SW480 (cell line): Measurements from ENCODE around the gene SLC25A21.
A peak's percentile ranks its signal among the peaks of the same experiment; 100 is the strongest.
"Not testable (repeated sequence)": the region's sequence is repeated elsewhere in the genome, so short reads cannot be mapped to it uniquely, and the experiment has no call there.

Experiments used
- DNase-seq: peaks from one replicate; pipeline ENCODE4 v3.0.0-alpha.2; 2016; ENCODE audit warnings: low spot score

SLC25A21 gene

GRCh38 chr14:36942522-36943245, 229.7 kb downstream of the SLC25A21 start:
- peak; percentile 3 for DNase-seq

GRCh38 chr14:36941783-36942521, 230.5 kb downstream of the SLC25A21 start:
- DNase-seq, result peak; percentile 59

- DNase-seq, result no peak
These were observed 231.9 kb downstream of the SLC25A21 start for GRCh38 chr14:36940476-36940875.

- DNase-seq, result no peak
These were observed 233.1 kb downstream of the SLC25A21 start for GRCh38 chr14:36939265-36939664.

GRCh38 chr14:36938678-36939077, 233.7 kb downstream of the SLC25A21 start:
- DNase-seq, result no peak

- DNase-seq, result no peak
These were observed 236.3 kb downstream of the SLC25A21 start for GRCh38 chr14:36935976-36936678.

GRCh38 chr14:36934304-36934703, 238.1 kb downstream of the SLC25A21 start:
- no peak for DNase-seq

- no peak for DNase-seq
These were observed 240.6 kb downstream of the SLC25A21 start for GRCh38 chr14:36931791-36932190.

- DNase-seq, result no peak
These were observed 244.0 kb downstream of the SLC25A21 start for GRCh38 chr14:36928432-36928831.

- DNase-seq, result no peak
These were observed 247.3 kb downstream of the SLC25A21 start for GRCh38 chr14:36925094-36925493.

GRCh38 chr14:36916668-36917067, 255.7 kb downstream of the SLC25A21 start:
- DNase-seq, result no peak

GRCh38 chr14:36915081-36915480, 257.3 kb downstream of the SLC25A21 start:
- DNase-seq, result no peak

GRCh38 chr14:36910578-36910977, 261.8 kb downstream of the SLC25A21 start:
- no peak for DNase-seq

- no peak for DNase-seq
These were observed 267.0 kb downstream of the SLC25A21 start for GRCh38 chr14:36905272-36905888.

GRCh38 chr14:36901861-36902260, 270.5 kb downstream of the SLC25A21 start:
- DNase-seq, result no peak

GRCh38 chr14:36900846-36901245, 271.6 kb downstream of the SLC25A21 start:
- DNase-seq, result no peak

GRCh38 chr14:36896300-36896699, 276.1 kb downstream of the SLC25A21 start:
- DNase-seq, result not testable (repeated sequence)

GRCh38 chr14:36884049-36884448, 288.4 kb downstream of the SLC25A21 start:
- no peak for DNase-seq

- no peak for DNase-seq
These were observed 292.1 kb downstream of the SLC25A21 start for GRCh38 chr14:36880276-36880675.

GRCh38 chr14:36879558-36879957, 292.8 kb downstream of the SLC25A21 start:
- no peak for DNase-seq

- DNase-seq, result no peak
These were observed 297.8 kb downstream of the SLC25A21 start for GRCh38 chr14:36874396-36875138.

GRCh38 chr14:36870776-36871175, 301.6 kb downstream of the SLC25A21 start:
- DNase-seq, result peak; percentile 30
